ENCODE results near the gene FOCAD.

The FOCAD gene

DNA sequence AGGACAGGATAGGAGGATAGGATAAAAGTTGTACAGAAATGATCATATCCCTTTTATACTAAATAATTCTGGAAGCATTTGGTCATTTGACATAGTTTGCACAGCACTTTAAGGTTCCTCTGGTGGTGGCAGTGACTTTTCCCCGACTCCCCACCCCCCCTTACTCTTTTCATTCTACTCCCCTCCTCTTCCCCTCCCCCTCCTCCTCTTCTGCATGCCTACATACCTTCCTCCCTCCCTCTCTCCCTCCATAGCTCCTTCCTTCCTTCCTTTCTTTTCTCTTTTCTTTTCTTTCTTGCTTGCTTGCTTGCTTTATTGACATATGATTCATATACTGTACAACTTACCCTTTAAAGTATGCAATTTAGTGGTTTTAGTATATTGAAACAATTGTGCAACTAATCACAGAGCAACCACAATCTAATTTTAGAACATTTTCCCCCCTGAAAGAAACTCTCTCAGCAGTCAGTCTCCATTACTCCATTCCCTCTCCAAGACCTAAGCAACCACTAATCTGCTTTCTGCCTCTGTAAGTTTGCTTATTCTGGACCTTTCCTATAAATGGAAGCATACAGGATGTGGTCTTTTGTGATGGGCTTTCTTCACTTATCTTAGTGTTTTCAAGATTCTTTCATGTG is 188.4 kb downstream of the FOCAD start:
- DNase-seq (ENCODE audit: low spot score in 2 of 2) = no peak
- Mint-ChIP-seq H3K4me3 (no peak overlapping the region), H3K27ac (no peak overlapping the region), H3K36me3 (peaks cover 2% of the 10 kb centered on the region), H3K4me1 (peaks cover 7% of the 10 kb centered on the region), H3K9me3 (no peaks in the 10 kb centered on the region), H3K27me3 (no peaks in the 10 kb centered on the region)
- ATAC-seq (ENCODE audit: low read depth) = no peak

DNA sequence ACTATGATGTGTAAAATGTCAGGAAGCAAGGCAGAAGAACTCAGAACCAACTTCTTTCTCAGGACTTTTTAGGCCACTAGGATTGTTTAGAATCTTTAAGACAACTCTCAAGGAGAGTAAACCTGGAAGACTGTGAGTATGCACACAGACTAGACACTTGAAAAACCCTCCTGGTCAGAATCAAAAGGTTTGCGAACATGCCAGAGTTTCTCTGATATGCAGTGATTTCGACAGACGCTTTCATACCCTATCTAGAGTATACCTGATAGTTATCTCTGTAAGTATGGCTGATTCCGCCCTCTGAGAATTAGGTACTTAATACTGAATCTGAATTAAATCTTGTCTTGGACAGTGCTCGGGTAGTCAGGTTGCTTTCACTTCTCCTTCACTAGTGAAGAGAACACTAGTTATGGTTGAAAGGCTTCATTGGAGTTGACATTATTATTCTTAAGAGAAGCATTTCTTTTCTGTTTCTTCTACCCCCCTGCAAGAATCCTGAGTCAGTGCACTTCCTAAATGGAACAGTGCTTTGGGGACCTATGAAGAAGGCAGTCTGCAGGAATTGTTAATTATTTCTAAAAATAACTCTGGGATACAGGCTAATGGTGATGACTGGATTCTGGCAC is 189.3 kb downstream of the FOCAD start:
- peak; percentile 63 for ATAC-seq (ENCODE audit: low read depth)

DNA sequence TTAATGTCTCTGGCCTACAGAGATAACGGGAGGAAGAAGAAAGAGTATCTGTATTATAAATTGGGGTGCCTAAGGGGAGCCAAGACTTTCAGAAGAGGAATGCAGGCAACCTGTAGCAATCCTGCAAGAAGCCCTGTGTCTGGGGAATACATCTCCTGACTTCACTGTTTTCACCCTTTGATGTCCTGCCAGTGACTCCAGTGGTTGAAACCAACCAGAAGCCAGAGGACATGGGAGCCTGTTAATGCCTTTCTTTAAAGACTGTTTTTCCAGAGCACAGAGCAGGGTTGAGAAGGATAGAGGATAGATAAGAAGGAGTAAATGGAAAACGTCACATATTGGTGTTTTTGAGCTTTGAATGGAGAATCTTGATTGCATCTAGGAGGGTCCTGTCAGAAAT is 196.2 kb downstream of the FOCAD start:
- Mint-ChIP-seq H3K27me3 (no peaks in the 10 kb centered on the region), H3K27ac (no peak overlapping the region), H3K36me3 (no peaks in the 10 kb centered on the region), H3K4me1 (no peaks in the 10 kb centered on the region), H3K4me3 (no peak overlapping the region), H3K9me3 (no peaks in the 10 kb centered on the region)
- no peak for ATAC-seq (ENCODE audit: low read depth)
- DNase-seq (ENCODE audit: low spot score in 2 of 2) = no peak

More for the DNA sequence above, 189.3 kb downstream of the FOCAD start:
- H3K4me1 Mint-ChIP-seq = peaks cover 7% of the 10 kb centered on the region
- H3K27ac Mint-ChIP-seq = peak overlapping the region; percentile 14
- H3K36me3 Mint-ChIP-seq = peaks cover 2% of the 10 kb centered on the region
- H3K4me3 Mint-ChIP-seq = no peak overlapping the region
- H3K9me3 Mint-ChIP-seq = no peaks in the 10 kb centered on the region
- no peaks in the 10 kb centered on the region for H3K27me3 Mint-ChIP-seq
- DNase-seq (ENCODE audit: low spot score in 2 of 2) = no peak

DNA sequence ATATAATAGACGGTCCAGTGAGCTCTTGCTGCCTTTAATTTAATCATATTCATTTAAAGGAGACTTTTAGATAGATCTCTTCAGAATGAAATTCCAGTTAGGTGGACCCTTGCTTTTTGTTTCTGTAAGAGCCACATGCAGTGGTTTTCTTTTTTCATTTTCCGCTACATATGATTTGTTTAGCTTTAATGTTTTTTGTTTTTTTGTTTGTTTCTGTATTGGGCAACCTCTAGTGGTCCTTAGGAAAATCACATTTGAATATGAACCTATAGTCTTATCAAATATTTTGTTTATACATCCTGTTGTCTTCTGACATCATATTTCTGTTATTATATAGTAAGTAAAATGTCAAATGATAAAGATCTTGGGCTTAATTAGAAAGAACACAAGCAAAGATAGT is 196.6 kb downstream of the FOCAD start:
- no peaks in the 10 kb centered on the region for H3K36me3 Mint-ChIP-seq
- DNase-seq (ENCODE audit: low spot score in 2 of 2) (no peak), ATAC-seq (ENCODE audit: low read depth) (no peak)
- no peak overlapping the region for H3K27ac Mint-ChIP-seq
- no peaks in the 10 kb centered on the region for H3K9me3 Mint-ChIP-seq
- H3K27me3 Mint-ChIP-seq = no peaks in the 10 kb centered on the region
- no peaks in the 10 kb centered on the region for H3K4me1 Mint-ChIP-seq
- H3K4me3 Mint-ChIP-seq = no peak overlapping the region

DNA sequence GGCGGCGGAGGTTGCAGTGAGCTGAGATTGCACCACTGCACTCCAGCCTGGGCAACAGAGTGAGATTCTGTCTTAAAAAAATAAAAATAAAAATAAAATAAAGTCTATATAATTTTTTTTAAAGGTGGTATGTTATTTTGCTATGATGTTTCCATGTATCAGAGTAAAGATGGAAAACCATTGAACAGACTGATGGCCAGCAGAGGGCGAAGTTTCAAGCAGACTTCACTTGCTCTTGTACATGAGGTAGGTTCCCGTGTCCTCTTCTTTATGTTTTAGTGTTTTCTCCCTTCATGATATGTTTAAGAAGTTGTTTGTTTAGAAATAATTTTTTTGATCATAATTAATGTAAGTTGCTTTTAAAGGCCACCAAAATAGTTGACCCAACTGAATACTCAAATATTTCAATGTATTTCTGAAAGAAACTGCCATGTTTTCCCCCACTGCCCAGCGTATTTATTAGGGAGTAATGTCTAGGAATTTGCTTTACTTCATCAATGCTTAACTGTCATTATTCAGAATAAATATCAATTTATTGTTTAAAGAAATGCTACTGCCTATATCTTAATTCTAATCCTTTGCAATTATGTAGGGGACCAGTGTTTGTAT is 201.0 kb downstream of the FOCAD start:
- Mint-ChIP-seq H3K4me1 (no peaks in the 10 kb centered on the region), H3K36me3 (peaks cover 7% of the 10 kb centered on the region), H3K9me3 (no peaks in the 10 kb centered on the region), H3K27ac (no peak overlapping the region), H3K4me3 (no peak overlapping the region), H3K27me3 (no peaks in the 10 kb centered on the region)
- ATAC-seq (ENCODE audit: low read depth) (peak; percentile 45), DNase-seq (ENCODE audit: low spot score in 2 of 2) (peak; percentile 15 to 23)

DNA sequence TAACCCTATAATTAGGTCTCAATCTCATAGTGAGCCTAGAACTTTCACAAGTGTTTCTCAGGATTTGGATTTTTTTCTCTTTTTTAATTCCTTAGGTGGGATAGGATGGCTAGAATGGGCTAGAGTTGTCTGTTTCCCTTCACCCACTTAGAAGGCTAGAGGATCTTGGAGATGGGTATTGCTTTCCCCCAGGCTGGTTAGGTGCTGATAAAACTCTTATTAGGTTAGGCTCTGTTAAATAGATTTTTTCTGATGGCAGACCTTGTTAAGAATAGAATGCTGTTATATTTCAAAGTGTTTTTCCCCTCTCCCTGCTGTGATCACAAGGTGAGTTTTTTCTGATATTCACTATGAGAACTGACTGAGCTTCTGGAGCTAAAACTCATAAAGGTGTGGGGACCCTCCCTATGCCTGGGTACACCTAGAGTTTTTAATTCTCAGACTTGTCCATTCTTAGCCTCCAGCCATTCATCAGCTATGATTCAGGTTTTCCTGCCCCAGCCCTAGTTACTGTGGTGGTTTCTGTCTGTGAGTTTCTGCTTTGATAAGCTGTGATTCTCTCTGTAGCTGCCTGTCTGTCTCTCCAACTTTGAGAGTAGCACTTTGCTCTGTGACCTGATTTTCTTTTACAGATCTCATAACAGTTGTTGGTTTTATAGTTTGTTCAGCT is 215.0 kb downstream of the FOCAD start:
- no peaks in the 10 kb centered on the region for H3K27me3 Mint-ChIP-seq
- H3K9me3 Mint-ChIP-seq = no peaks in the 10 kb centered on the region
- no peaks in the 10 kb centered on the region for H3K4me1 Mint-ChIP-seq
- DNase-seq (ENCODE audit: low spot score in 2 of 2) (no peak), ATAC-seq (ENCODE audit: low read depth) (no peak)
- no peak overlapping the region for H3K27ac Mint-ChIP-seq
- no peak overlapping the region for H3K4me3 Mint-ChIP-seq
- peaks cover 3% of the 10 kb centered on the region for H3K36me3 Mint-ChIP-seq

DNA sequence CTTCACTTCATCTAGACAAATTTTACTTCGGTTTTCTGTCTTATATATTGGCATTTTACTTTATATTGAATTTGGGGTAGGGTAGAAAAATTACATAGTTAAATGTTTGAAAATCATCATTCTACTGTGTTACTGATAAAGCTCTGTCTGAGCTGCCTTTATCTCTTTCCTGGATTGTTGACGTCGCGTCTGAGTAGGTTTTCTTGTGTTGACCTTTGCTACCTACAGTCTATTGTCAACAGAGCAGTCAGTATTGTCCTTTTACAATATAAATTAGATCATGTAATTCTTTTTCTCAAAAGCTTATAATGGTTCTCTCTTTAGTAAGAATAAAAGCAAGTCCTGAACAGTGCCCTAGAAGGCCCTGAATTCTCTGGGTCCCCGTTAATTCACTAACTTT is 219.2 kb downstream of the FOCAD start:
- DNase-seq (ENCODE audit: low spot score in 2 of 2) = no peak
- Mint-ChIP-seq H3K27ac (no peak overlapping the region), H3K9me3 (no peaks in the 10 kb centered on the region), H3K4me1 (no peaks in the 10 kb centered on the region), H3K4me3 (no peak overlapping the region), H3K36me3 (peaks cover 7% of the 10 kb centered on the region), H3K27me3 (no peaks in the 10 kb centered on the region)
- no peak for ATAC-seq (ENCODE audit: low read depth)

DNA sequence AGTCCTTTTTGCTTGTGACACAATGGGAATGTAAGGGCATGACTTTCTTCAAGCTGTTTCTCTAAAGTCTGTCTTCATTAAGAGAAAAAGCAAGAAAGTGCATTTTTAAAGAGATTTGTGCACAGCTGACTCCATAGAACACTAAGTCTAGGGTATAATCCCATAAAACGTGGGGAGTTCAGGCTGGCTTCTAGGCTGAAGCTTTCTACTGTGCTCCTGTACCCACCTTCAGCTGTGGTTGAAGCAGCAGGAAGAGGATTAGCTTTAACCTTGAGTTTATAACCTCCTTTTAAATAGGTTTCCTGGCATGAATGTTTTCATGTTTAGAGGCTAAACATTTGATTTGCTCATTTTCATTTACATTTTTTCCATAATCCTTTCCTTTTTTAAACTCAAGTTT is 220.9 kb downstream of the FOCAD start:
- Mint-ChIP-seq H3K4me3 (no peak overlapping the region), H3K36me3 (peaks cover 7% of the 10 kb centered on the region), H3K27ac (no peak overlapping the region), H3K4me1 (no peaks in the 10 kb centered on the region), H3K27me3 (no peaks in the 10 kb centered on the region), H3K9me3 (no peaks in the 10 kb centered on the region)
- ATAC-seq (ENCODE audit: low read depth) (no peak), DNase-seq (ENCODE audit: low spot score in 2 of 2) (no peak)

DNA sequence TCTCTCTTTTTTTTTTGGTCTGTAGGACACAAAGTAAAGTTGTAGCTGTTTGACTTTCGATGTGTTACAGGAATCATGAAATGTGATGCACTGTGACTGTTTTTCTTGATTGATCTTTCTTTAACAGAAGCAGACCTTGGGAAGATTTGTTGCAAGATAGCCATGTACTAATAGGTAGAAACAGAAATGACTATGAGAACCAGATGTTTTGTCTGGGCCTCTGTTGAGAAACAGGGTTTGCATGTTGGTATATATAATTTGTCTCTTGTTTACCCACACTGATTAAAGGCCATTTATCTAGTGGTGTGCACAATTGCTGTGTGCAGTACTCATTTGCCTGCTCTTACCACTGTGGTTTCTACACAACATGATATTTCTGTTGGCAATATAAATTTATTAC is 222.3 kb downstream of the FOCAD start:
- no peaks in the 10 kb centered on the region for H3K27me3 Mint-ChIP-seq
- H3K27ac Mint-ChIP-seq = no peak overlapping the region
- DNase-seq (ENCODE audit: low spot score in 2 of 2) (no peak), ATAC-seq (ENCODE audit: low read depth) (no peak)
- no peaks in the 10 kb centered on the region for H3K4me1 Mint-ChIP-seq
- H3K4me3 Mint-ChIP-seq = no peak overlapping the region
- no peaks in the 10 kb centered on the region for H3K9me3 Mint-ChIP-seq
- peaks cover 8% of the 10 kb centered on the region for H3K36me3 Mint-ChIP-seq

DNA sequence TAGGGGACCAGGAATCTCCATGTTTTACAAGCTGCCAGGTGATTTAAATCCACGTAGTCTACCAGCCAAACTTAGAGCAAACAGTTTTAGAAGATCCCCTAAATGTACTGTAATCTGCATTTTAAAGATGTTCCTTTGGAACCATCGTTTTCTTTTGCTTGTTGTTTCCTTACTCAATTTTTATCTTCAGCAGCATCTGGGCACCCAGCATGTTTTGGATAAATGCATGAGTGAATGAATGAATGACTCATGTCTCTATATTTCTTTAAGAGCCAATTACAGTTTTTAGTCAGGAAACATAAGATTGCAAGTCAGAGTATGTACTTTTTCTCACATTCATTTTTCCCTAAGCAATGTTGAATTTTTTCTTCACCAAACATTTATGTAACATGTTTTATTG is 224.4 kb downstream of the FOCAD start:
- Mint-ChIP-seq H3K27me3 (no peaks in the 10 kb centered on the region), H3K4me3 (no peak overlapping the region), H3K27ac (no peak overlapping the region), H3K36me3 (peaks cover 15% of the 10 kb centered on the region), H3K9me3 (no peaks in the 10 kb centered on the region), H3K4me1 (no peaks in the 10 kb centered on the region)
- DNase-seq (ENCODE audit: low spot score in 2 of 2) = no peak
- ATAC-seq (ENCODE audit: low read depth) = no peak

DNA sequence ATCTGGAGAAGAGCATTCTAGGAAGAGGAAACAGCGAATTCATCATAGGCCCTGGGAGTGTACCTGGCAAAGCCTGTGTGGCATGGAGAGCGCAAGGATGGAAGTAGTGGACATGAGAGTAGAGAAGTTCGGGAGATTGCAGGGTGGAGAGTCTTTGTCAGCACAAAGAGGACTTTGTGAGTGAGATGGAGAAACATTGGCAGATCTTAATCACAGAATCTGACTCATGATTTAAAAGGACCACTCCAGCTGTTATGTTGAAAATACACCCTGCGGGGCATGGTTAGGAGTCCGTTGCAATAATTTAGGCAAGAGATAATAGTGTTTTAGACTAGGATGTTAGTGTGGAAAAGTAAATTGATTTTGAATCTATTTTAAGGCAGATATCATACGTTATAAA is 230.5 kb downstream of the FOCAD start:
- no peak overlapping the region for H3K27ac Mint-ChIP-seq
- H3K9me3 Mint-ChIP-seq = no peaks in the 10 kb centered on the region
- DNase-seq (ENCODE audit: low spot score in 2 of 2) (no peak), ATAC-seq (ENCODE audit: low read depth) (no peak)
- no peaks in the 10 kb centered on the region for H3K27me3 Mint-ChIP-seq
- H3K4me1 Mint-ChIP-seq = no peaks in the 10 kb centered on the region
- no peak overlapping the region for H3K4me3 Mint-ChIP-seq
- peaks cover 40% of the 10 kb centered on the region for H3K36me3 Mint-ChIP-seq

DNA sequence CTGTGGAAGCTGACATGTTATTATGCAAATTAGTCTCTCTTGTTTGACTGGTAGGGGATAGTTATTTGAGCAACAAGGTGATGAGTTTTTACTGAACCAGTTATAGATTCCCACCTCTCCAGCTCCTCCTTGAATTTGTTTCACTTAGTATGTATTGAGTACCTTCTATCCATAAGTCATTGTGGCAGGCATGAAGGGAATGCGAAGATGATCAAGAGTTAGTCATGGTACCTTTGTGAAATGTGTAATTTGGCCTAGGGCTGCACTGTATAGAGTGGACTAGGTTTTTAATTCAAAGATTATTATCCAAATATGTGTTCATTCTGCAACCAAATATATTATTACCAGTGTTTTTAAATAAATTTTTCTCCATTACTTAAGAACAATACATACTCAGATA is 237.3 kb downstream of the FOCAD start:
- no peak overlapping the region for H3K27ac Mint-ChIP-seq
- H3K9me3 Mint-ChIP-seq = no peaks in the 10 kb centered on the region
- peaks cover 18% of the 10 kb centered on the region for H3K36me3 Mint-ChIP-seq
- no peaks in the 10 kb centered on the region for H3K27me3 Mint-ChIP-seq
- H3K4me3 Mint-ChIP-seq = no peak overlapping the region
- ATAC-seq (ENCODE audit: low read depth) (no peak), DNase-seq (ENCODE audit: low spot score in 2 of 2) (no peak)
- H3K4me1 Mint-ChIP-seq = no peaks in the 10 kb centered on the region

DNA sequence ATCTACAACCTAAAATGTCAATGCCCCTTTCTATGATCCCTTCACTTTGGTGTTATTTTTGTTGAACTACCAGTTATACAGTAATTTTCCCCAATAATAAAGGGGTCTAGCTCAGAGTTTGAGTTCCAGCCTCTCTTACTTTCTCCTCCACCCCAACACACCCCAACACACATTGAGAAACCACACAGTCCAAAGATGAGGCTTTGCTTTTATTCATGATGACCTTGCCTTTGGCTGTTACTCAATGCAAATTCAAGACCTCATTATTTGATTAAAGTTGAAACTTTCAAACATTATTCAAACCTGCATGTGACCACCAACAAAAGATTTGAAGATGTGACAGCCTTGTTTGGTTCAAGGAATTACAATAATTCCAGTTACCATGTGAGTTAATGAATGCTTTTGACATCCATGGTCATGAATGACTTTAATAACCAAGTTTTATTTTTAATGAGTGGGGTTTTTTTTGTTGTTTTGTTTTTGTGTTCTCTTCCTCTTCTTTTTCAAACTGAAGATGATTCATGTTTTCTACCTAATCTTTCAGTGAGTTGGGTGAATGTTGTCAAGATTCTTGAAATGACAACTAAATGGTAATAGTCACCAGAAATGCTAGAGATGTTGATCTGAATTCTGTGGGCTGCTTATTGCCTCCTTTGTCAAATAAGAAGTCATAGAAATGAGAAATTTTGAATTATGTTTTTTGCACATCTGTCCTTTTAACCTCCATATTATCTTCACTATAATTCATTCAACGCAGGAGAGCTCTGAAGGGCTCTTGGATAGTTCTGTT is 241.4 kb downstream of the FOCAD start:
- H3K4me3 Mint-ChIP-seq = no peak overlapping the region
- H3K36me3 Mint-ChIP-seq = no peaks in the 10 kb centered on the region
- ATAC-seq (ENCODE audit: low read depth) = no peak
- no peaks in the 10 kb centered on the region for H3K4me1 Mint-ChIP-seq
- H3K27me3 Mint-ChIP-seq = no peaks in the 10 kb centered on the region
- H3K9me3 Mint-ChIP-seq = no peaks in the 10 kb centered on the region
- DNase-seq (ENCODE audit: low spot score in 2 of 2) = no peak
- H3K27ac Mint-ChIP-seq = peak overlapping the region; percentile 20

DNA sequence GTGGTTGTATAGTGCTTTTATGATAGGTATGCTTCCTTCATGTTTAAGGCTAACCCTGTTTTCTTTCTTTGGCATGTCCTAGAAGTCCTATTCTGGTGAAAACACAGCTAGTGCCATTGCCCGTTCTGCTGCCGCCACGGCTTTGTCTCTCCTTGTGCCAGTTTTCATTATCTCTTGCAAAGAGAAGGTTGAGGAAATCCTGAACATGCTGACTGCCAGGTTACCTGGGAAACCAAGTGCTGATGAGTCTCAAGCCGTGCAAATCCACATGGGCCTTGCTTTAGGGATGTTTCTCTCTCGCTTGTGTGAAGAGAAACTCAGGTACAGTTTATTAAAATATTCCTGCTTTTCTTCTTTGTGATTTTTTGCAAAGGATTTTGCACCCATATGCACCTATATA is 245.2 kb downstream of the FOCAD start:
- no peak for ATAC-seq (ENCODE audit: low read depth)
- H3K27me3 Mint-ChIP-seq = no peaks in the 10 kb centered on the region

More for the DNA sequence above, 245.2 kb downstream of the FOCAD start:
- Mint-ChIP-seq H3K4me3 (no peak overlapping the region), H3K4me1 (no peaks in the 10 kb centered on the region), H3K36me3 (peaks cover 11% of the 10 kb centered on the region), H3K9me3 (no peaks in the 10 kb centered on the region), H3K27ac (no peak overlapping the region)
- DNase-seq (ENCODE audit: low spot score in 2 of 2) = no peak

Measured in memory B cell (primary cell).